GM12873 (cell line): Measurements from ENCODE around the gene BARX2.

Experiments
- CTCF ChIP-seq: IDR thresholded peaks from 2 replicates; pipeline ENCODE4 v1.5.1; 2012; ENCODE audit warnings: low read depth, mild to moderate bottlenecking, moderate library complexity, low read length, control low read depth; ENCODE audit not compliant: insufficient read depth; ENCODE audit errors: missing control alignments

Gene BARX2

GRCh38 chr11:129348813-129349212 is 26.8 kb upstream of the BARX2 start:
- no peak for TF ChIP-seq CTCF

GRCh38 chr11:129352676-129353075 is 23.0 kb upstream of the BARX2 start:
- TF ChIP-seq CTCF = no peak

- TF ChIP-seq CTCF = no peak
These were observed 21.0 kb upstream of the BARX2 start for GRCh38 chr11:129354691-129355090.

GRCh38 chr11:129359748-129360147 is 15.9 kb upstream of the BARX2 start:
- TF ChIP-seq CTCF = no peak

- peak; percentile 100 for TF ChIP-seq CTCF
These were observed 11.4 kb upstream of the BARX2 start for GRCh38 chr11:129364143-129364654.

- no peak for TF ChIP-seq CTCF
These were observed 9.8 kb upstream of the BARX2 start for GRCh38 chr11:129365816-129366215.

- TF ChIP-seq CTCF = no peak
These were observed 8.7 kb upstream of the BARX2 start for GRCh38 chr11:129366737-129367597.
